Inflammatory macrophage (primary cell): ENCODE data around the gene LIAS.
"Not testable (repeated sequence)": the region's sequence is repeated elsewhere in the genome, so short reads cannot be mapped to it uniquely, and the experiment has no call there.

Experiments used
- DNase-seq, 2 donors: peaks; one replicate each; pipeline ENCODE4 v3.0.0-alpha.2; 2020 to 2022

Gene LIAS

GRCh38 chr4:39453738-39454137 lies 5.1 kb upstream of the LIAS start:
- DNase-seq: no peak

- DNase-seq: no peak
Observed at GRCh38 chr4:39455486-39455885, 3.4 kb upstream of the LIAS start.

- DNase-seq: no peak
Observed at GRCh38 chr4:39456946-39457763, 1.7 kb upstream of the LIAS start.

- not testable (repeated sequence) for DNase-seq
Observed at GRCh38 chr4:39458161-39458504, 723 bp upstream of the LIAS start.

GRCh38 chr4:39464886-39465501 lies 6.1 kb downstream of the LIAS start:
- DNase-seq: peak in 1 of 2 donors; percentile 27

GRCh38 chr4:39466747-39467146 lies 7.9 kb downstream of the LIAS start:
- DNase-seq: no peak

- no peak for DNase-seq
Observed at GRCh38 chr4:39467464-39467863, 8.6 kb downstream of the LIAS start.

GRCh38 chr4:39469429-39470077 lies 10.7 kb downstream of the LIAS start:
- DNase-seq: peak; percentile 72 to 90

GRCh38 chr4:39470402-39470801 lies 11.5 kb downstream of the LIAS start:
- no peak for DNase-seq

- DNase-seq: no peak
Observed at GRCh38 chr4:39472396-39472795, 13.5 kb downstream of the LIAS start.

GRCh38 chr4:39476187-39476895 lies 17.5 kb downstream of the LIAS start:
- DNase-seq: no peak

- no peak for DNase-seq
Observed at GRCh38 chr4:39480251-39480650, 21.4 kb downstream of the LIAS start.

GRCh38 chr4:39480902-39481695 lies 22.2 kb downstream of the LIAS start:
- peak; percentile 65 to 75 for DNase-seq

- DNase-seq: peak; percentile 74 to 87
Observed at GRCh38 chr4:39484582-39485272, 25.9 kb downstream of the LIAS start.

- peak; percentile 44 to 53 for DNase-seq
Observed at GRCh38 chr4:39486221-39486804, 27.5 kb downstream of the LIAS start.

- DNase-seq: no peak
Observed at GRCh38 chr4:39490322-39490721, 31.5 kb downstream of the LIAS start.

- DNase-seq: no peak
Observed at GRCh38 chr4:39494354-39494753, 35.5 kb downstream of the LIAS start.

GRCh38 chr4:39495446-39496213 lies 36.8 kb downstream of the LIAS start:
- DNase-seq: no peak

GRCh38 chr4:39497909-39498726 lies 39.3 kb downstream of the LIAS start:
- no peak for DNase-seq

- no peak for DNase-seq
Observed at GRCh38 chr4:39498727-39499020, 39.8 kb downstream of the LIAS start.
